AG10803 (cell line): ENCODE data around the gene SSBP4.

Experiments
- DNase-seq: peaks from one replicate; pipeline ENCODE4 v3.0.0; 2010; ENCODE audit warnings: low read depth
- H3K4me3 ChIP-seq: 2 replicates; pipeline ENCODE4 v1.5.1; 2011; ENCODE audit warnings: mild to moderate bottlenecking, low read length, control low read depth
- TF ChIP-seq, protein P1 (sequence below): conservative IDR thresholded peaks from 2 replicates; pipeline ENCODE4 v1.5.1; 2011; ENCODE audit warnings: mild to moderate bottlenecking, low read length, control low read depth, inconsistent platforms

Gene SSBP4

DNA sequence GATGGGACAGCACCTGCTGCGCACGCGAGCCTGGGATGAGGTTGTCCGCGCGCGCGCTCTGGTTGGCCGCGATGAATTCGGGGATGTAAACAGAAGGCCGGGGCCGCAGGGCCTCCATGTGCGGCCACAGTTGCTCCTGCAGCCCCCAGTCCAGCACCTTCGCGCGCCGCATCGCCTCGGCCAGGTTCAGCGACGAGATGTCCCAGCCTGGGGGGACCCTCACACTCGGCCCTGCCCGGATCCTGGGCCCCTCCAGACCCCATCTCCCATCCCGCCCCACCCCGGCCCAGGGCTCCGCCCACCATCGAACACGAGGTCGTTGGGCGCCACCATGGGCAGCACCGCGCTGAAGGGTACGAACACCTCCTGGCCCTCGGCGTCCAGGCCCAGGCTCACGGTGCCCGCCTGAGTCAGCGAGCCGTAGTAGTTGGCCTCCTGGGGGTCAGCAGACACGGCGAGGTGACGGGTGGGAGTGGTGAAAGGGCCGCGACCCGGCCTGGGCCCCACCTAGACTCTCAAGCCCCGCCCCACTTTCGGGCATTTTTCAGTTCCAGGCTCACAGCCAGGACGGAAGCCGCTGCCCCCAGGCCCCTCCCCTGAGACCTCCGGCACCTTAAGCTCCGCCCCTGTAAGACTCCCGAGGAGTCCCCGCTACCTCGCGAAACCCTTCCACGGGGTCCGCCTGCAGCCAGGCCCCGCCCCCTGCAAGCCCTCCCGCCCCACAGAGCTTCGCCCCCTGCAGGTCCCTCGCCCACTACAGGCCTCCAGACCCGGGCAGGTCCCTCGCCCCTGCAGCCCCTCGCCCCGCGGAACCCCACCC lies 17.7 kb downstream of the SSBP4 start:
- H3K4me3 ChIP-seq: peak overlapping the region; percentile 59
- TF ChIP-seq, protein P1, sequence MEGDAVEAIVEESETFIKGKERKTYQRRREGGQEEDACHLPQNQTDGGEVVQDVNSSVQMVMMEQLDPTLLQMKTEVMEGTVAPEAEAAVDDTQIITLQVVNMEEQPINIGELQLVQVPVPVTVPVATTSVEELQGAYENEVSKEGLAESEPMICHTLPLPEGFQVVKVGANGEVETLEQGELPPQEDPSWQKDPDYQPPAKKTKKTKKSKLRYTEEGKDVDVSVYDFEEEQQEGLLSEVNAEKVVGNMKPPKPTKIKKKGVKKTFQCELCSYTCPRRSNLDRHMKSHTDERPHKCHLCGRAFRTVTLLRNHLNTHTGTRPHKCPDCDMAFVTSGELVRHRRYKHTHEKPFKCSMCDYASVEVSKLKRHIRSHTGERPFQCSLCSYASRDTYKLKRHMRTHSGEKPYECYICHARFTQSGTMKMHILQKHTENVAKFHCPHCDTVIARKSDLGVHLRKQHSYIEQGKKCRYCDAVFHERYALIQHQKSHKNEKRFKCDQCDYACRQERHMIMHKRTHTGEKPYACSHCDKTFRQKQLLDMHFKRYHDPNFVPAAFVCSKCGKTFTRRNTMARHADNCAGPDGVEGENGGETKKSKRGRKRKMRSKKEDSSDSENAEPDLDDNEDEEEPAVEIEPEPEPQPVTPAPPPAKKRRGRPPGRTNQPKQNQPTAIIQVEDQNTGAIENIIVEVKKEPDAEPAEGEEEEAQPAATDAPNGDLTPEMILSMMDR: no peak
- DNase-seq: peak; percentile 65

- no peak for DNase-seq
- TF ChIP-seq, protein P1: no peak
- peak within 1 kb of the TSS; percentile 59 for H3K4me3 ChIP-seq
These were observed 18.5 kb downstream of the SSBP4 start, which contains the start of gene ISYNA1 for GRCh38 chr19:18437491-18438330. ISYNA1 (minus strand) TSS chr19:18438133; CDS start chr19:18437979, 154 bp downstream.

DNA sequence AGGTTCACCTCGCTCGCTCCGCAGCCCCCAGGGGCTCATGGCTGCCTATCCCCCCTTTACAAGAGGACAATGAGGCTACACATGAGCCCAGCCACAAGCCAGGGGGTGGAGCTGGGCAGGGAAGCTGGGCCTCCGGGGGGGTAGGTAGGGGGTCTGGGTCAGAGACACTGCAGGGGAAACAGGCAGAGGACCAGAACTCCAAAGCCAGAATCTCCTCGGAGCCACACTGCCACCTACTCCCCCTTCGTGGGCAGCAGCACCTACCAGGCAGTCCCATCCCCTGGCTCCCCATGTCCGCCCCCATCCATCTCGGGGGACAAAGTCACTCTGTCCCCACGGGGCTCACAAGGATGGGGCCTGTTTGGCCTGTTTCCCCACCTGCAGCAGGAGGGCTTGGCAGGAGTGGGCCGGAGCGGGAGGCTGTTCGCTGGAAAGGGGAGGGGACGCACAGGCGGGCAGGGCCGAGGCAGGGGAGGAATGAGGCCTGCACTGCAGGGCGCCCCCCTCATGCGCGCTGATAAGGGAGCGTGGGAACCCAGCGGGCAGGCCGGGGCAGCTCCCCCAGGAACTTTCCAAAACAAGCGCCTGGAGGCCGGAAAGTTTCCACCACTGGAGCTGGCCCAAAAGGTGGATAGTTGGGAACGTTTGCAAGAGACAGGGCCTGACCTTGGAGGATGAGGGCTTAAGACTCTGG lies 19.3 kb downstream of the SSBP4 start:
- H3K4me3 ChIP-seq: no peak overlapping the region; the same call in 1 of the 2 replicates
- DNase-seq: no peak

DNA sequence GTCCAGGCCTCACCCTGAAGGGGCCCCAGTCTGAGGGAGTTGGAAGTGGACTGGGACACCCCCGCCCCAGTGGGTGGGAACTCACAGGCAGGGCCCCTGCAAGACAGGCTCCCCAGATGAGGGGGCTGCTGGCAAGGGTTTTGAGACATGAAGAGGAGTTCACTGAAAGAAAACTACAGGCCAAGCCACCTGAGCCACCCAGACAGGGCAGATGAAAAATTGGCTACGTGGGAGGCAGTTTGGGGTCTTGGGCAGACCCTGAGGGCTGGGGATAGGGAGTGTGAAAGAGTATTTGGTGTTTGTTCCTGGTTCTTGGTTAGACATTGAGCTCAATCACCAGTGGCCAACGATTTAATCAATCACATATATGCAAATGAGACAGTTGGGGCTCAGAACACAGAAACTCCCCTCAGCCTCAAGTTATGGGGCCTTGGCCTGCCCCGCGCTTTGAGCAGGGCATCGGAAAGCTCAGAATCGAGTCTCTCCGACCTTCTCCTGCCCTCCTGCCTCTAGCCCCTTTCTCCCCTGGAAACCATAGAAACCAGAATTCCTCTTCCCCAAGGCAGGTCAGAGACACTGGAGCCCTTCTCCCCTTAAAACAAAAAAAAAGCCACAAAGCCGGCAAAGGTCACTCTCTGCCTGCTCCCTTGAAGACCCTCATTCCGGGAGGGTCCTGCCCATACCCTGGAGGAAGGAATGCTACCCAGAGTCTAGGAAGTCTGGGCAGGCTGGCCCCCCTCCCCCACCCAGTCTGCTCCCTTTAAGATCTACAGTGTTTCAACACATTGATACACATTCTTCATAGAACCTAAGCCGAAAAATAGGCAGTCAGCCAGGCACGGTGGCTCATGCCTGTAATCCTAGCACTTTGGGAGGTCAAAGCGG lies 20.1 kb downstream of the SSBP4 start:
- peak; percentile 58 for DNase-seq

More for the DNA sequence above, 19.3 kb downstream of the SSBP4 start:
- TF ChIP-seq, protein P1: no peak

GRCh38 chr19:18439910-18440237 lies 20.7 kb downstream of the SSBP4 start:
- DNase-seq: no peak
- TF ChIP-seq, protein P1: no peak
- H3K4me3 ChIP-seq: no peak overlapping the region

More for the DNA sequence above, 20.1 kb downstream of the SSBP4 start:
- TF ChIP-seq, protein P1: no peak
- no peak overlapping the region for H3K4me3 ChIP-seq

DNA sequence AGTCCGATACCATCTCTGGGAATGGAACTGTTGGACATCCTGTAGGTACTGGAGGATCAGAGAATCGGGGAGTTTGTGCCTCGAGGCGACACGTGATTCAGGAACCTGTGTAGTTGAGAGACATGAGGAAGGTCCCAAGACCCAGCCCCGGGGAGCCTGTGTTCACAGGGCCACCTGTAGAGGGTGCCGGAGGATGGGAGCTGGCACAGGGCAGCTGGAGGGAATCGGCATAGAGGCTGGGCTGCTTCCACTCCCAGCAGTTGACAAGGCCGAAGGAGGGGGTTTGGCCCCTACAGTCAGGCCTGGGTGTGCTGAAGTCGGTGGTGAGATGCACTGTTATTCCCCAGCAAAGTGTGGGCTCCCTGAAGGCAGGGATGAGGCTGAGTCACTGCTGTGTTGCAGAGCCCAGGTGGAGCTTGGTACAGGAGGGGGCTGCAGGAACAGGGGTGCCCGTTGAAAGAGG lies 21.2 kb downstream of the SSBP4 start:
- DNase-seq: no peak
- H3K4me3 ChIP-seq: no peak overlapping the region
- TF ChIP-seq, protein P1: peak; percentile 23; the same call in 1 of the 2 replicates
